Measurements from ENCODE around the gene PEX16. TPM values are rescaled to one million over a fixed set of nuclear protein-coding genes. Genes with fewer than 3 reads are reported as not detected.

The PEX16 gene
- total and polyA plus RNA-seq, 9 donors = 2.9 to 31.7 (median 26.5) TPM

DNA sequence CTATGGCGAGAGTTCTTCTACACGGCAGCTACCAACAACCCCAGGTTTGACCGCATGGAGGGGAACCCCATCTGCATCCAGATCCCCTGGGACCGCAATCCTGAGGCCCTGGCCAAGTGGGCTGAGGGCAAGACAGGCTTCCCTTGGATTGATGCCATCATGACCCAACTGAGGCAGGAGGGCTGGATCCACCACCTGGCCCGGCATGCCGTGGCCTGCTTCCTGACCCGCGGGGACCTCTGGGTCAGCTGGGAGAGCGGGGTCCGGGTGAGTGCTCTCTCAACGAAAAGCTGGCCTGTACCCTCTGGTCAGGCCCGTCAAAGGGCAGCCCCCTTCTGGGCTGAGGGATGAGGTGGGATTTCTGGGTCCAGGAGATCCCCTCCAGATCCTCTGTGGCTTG lies 48.1 kb downstream of the PEX16 start:
- TF ChIP-seq EP300 (IDR thresholded peaks at IDR 0.05) (no peak), POLR2A (IDR thresholded peaks at IDR 0.05) (no peak)
- TF ChIP-seq, protein P1, sequence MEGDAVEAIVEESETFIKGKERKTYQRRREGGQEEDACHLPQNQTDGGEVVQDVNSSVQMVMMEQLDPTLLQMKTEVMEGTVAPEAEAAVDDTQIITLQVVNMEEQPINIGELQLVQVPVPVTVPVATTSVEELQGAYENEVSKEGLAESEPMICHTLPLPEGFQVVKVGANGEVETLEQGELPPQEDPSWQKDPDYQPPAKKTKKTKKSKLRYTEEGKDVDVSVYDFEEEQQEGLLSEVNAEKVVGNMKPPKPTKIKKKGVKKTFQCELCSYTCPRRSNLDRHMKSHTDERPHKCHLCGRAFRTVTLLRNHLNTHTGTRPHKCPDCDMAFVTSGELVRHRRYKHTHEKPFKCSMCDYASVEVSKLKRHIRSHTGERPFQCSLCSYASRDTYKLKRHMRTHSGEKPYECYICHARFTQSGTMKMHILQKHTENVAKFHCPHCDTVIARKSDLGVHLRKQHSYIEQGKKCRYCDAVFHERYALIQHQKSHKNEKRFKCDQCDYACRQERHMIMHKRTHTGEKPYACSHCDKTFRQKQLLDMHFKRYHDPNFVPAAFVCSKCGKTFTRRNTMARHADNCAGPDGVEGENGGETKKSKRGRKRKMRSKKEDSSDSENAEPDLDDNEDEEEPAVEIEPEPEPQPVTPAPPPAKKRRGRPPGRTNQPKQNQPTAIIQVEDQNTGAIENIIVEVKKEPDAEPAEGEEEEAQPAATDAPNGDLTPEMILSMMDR (IDR thresholded peaks at IDR 0.05) = no peak
- WGBS, 3 donors = 76 to 83% (median 82%) methylated on average over 10 to 12 of the region's 12 CpGs
- intact Hi-C loops (cut with DNase I) = no loop called here
- H3K27me3 ChIP-seq = no peaks in the 10 kb centered on the region
- H3K4me3 ChIP-seq = no peak overlapping the region
- no peaks in the 10 kb centered on the region for H3K36me3 ChIP-seq
- no peaks in the 10 kb centered on the region for H3K9me3 ChIP-seq
- peak in 1 of 5 donors; percentile 24 for DNase-seq
- H3K27ac ChIP-seq = no peak overlapping the region
- H3K4me1 ChIP-seq (ENCODE audit: insufficient read depth) = no peaks in the 10 kb centered on the region

DNA sequence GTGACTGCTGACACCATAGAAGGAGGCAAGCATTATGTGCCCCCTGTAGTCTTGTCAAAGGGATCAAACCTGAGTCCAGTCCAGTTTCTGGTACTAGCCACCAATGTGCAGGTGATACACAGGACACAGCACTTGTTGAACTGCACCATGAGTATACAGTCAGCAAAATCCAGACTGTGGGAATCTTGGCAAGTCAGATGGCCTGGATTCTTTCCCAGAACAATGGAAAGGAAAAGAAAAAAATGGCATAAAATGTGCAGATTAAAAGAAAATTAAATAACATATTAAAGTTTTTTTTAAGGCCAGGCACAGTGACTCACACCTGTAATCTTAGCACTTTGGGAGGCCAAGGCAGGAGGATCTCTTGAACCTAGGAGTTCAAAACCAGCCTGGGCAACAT lies 53.6 kb downstream of the PEX16 start:
- Histone ChIP-seq H3K36me3 (no peaks in the 10 kb centered on the region), H3K27ac (no peak overlapping the region), H3K27me3 (no peaks in the 10 kb centered on the region), H3K9me3 (no peaks in the 10 kb centered on the region), H3K4me1 (ENCODE audit: insufficient read depth) (peaks cover 10% of the 10 kb centered on the region), H3K4me3 (no peak overlapping the region)
- TF ChIP-seq POLR2A (IDR thresholded peaks at IDR 0.05) (no peak), EP300 (IDR thresholded peaks at IDR 0.05) (no peak)
- TF ChIP-seq, protein P1 (IDR thresholded peaks at IDR 0.05) = no peak
- no peak for DNase-seq
- intact Hi-C loops (cut with DNase I) = no loop called here

DNA sequence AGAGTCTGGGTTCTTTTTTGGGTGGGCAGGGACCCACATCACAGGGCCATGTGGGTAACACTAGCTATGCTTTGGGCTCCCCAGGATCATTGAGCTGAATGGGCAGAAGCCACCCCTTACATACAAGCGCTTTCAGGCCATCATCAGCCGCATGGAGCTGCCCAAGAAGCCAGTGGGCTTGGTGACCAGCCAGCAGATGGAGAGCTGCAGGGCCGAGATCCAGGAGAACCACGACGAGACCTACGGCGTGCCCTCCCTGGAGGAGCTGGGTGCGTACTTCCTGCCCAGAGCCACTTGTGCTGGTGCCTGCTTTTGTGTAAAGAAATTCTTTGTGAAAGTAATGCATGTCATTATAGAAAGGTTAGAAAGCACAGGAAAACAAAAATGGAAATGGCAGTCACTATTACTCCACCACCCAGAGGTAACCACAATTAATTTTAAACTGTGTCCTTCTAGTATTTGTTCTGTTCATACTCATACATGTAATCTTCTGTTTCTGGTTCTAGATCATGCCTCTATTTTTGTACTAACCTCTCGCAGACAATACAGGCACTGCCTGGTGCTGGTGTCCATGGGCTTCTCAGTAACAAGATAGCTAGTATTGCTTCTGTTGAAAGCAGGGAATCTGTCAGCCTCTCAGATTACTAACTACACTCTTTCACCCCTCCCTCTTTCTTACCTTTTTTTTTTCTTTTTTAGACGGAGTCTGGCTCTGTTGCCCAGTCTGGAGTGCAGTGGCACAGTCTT lies 56.7 kb downstream of the PEX16 start:
- DNase-seq = no peak
- Histone ChIP-seq H3K36me3 (no peaks in the 10 kb centered on the region), H3K4me1 (ENCODE audit: insufficient read depth) (peaks cover 27% of the 10 kb centered on the region), H3K9me3 (no peaks in the 10 kb centered on the region), H3K27ac (peak overlapping the region in 1 of 2 donors; percentile 60), H3K4me3 (no peak overlapping the region), H3K27me3 (no peaks in the 10 kb centered on the region)
- intact Hi-C loops (cut with DNase I) = no loop called here
- TF ChIP-seq POLR2A (IDR thresholded peaks at IDR 0.05) (no peak), EP300 (IDR thresholded peaks at IDR 0.05) (no peak)
- 86 to 91% (median 90%) methylated on average over 10 of the region's 10 CpGs for WGBS, 3 donors

DNA sequence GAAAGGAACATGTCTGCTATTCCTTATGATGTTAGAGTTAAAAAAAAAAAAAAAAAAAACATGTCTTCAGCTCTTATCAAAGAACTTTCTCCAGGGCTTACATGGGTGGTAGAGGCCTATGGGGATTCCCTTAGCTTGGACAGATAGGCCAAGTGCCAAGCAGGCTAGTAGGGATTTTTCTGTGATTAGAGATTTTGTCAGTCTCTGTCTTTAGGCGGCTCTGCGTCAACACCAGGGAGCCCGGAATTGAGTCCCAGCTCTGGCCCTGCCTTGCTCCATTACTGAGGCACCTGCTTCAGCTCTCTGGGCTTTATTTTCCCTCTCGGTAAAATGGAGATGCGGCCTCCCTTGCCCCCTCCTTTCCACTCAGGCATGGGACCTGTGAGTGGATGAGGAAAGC lies 57.3 kb downstream of the PEX16 start:
- Histone ChIP-seq H3K4me3 (no peak overlapping the region), H3K27ac (peak overlapping the region in 1 of 2 donors; percentile 60), H3K4me1 (ENCODE audit: insufficient read depth) (peaks cover 27% of the 10 kb centered on the region), H3K9me3 (no peaks in the 10 kb centered on the region), H3K36me3 (no peaks in the 10 kb centered on the region), H3K27me3 (no peaks in the 10 kb centered on the region)
- no peak for DNase-seq
- TF ChIP-seq POLR2A (IDR thresholded peaks at IDR 0.05) (no peak), EP300 (IDR thresholded peaks at IDR 0.05) (no peak)
- TF ChIP-seq, protein P1 (IDR thresholded peaks at IDR 0.05) = no peak
- 82 to 94% (median 85%) methylated on average over 5 of the region's 5 CpGs for WGBS, 3 donors
- intact Hi-C loops (cut with DNase I) = no loop called here

Other genes with a start within 250 kb of the PEX16 start
- gene SLC35C1, start 112.7 kb downstream of the PEX16 start, total RNA-seq = 10 to 100 TPM in 4 of 7 donors, 1 to 10 TPM in 3; 6.1 to 13.8 (median 10.7) TPM
- 1 to 10 TPM; 5.9 to 8.4 TPM for gene SLC35C1, start 112.7 kb downstream of the PEX16 start, polyA plus RNA-seq
- gene CRY2, start 70.4 kb downstream of the PEX16 start, total RNA-seq = 10 to 100 TPM; 44.8 to 94.2 (median 70.8) TPM
- 10 to 100 TPM; 37.2 to 38.0 TPM for gene CRY2, start 70.4 kb downstream of the PEX16 start, polyA plus RNA-seq
- 10 to 100 TPM in 6 of 7 donors, 1 to 10 TPM in 1; 9.9 to 24.1 (median 15.2) TPM for gene MAPK8IP1, start 32.2 kb downstream of the PEX16 start, total RNA-seq
- 1 to 10 TPM; 3.7 to 8.0 TPM for gene MAPK8IP1, start 32.2 kb downstream of the PEX16 start, polyA plus RNA-seq
- 1 to 10 TPM in 1 of 7 donors, under 1 TPM in 5, not detected in 1; 0.48 to 1.6 (median 0.67) TPM for gene FREY1, start 10.6 kb downstream of the PEX16 start, total RNA-seq
- under 1 TPM in 1 of 2 donors, not detected in 1; 0.23 TPM for gene FREY1, start 10.6 kb downstream of the PEX16 start, polyA plus RNA-seq
- 1 to 10 TPM; 1.4 to 8.0 (median 5.2) TPM for gene LARGE2, start 4.8 kb upstream of the PEX16 start, total RNA-seq
- 1 to 10 TPM in 1 of 2 donors, under 1 TPM in 1; 0.42 to 2.5 TPM for gene LARGE2, start 4.8 kb upstream of the PEX16 start, polyA plus RNA-seq
- gene PHF21A, start 203.6 kb upstream of the PEX16 start, total RNA-seq = 10 to 100 TPM; 20.6 to 76.0 (median 60.7) TPM
- 10 to 100 TPM; 29.0 to 42.9 TPM for gene PHF21A, start 203.6 kb upstream of the PEX16 start, polyA plus RNA-seq

Measured in ovary (tissue), 9 donors.